Calu3 (cell line): ENCODE data around the gene PPP3CA. TPM values are rescaled to one million over a fixed set of nuclear protein-coding genes. Genes with fewer than 3 reads are reported as not detected.

Experiments
- BruUV-seq: library from RNA; stranded (reverse); fragments of 400-500 nt; replicated peaks from 2 replicates; lab custom pipeline; 2021; lab: Mats Ljungman, UMichigan
- CTCF ChIA-PET: fragments of 300-600 bp; sonication (Branson Sonifier 250); formaldehyde crosslinking; loops from one replicate; lab custom pipeline; 2022; ENCODE audit warnings: antibody characterized with exemption; lab: Charles Lee
- DNase-seq: peaks from one replicate; pipeline ENCODE4 v3.0.0; 2022
- H3K27ac Mint-ChIP-seq: one replicate; pipeline ENCODE4 v1.8.0; 2022; ENCODE audit warnings: mixed read lengths; ENCODE audit not compliant: unreplicated experiment
- H3K27me3 Mint-ChIP-seq: one replicate; pipeline ENCODE4 v1.8.0; 2022; ENCODE audit warnings: mixed read lengths; ENCODE audit not compliant: unreplicated experiment
- H3K36me3 Mint-ChIP-seq: one replicate; pipeline ENCODE4 v1.8.0; 2022; ENCODE audit warnings: mild to moderate bottlenecking, moderate library complexity, mixed read lengths; ENCODE audit not compliant: insufficient read depth, unreplicated experiment
- H3K4me1 Mint-ChIP-seq: one replicate; pipeline ENCODE4 v1.8.0; 2022; ENCODE audit warnings: mild to moderate bottlenecking, low read depth, mixed read lengths; ENCODE audit not compliant: unreplicated experiment
- H3K4me3 Mint-ChIP-seq: one replicate; pipeline ENCODE4 v1.8.0; 2022; ENCODE audit warnings: mild to moderate bottlenecking, low read depth, moderate library complexity, mixed read lengths; ENCODE audit not compliant: unreplicated experiment
- H3K9me3 Mint-ChIP-seq: one replicate; pipeline ENCODE4 v1.8.0; 2022; ENCODE audit warnings: low read depth, mixed read lengths; ENCODE audit not compliant: unreplicated experiment
- CTCF ChIP-seq: fragments of 200-600 bp; IDR thresholded peaks from one replicate; pipeline ENCODE4 v1.8.0; 2022; ENCODE audit warnings: antibody characterized with exemption; ENCODE audit not compliant: unreplicated experiment
- intact Hi-C: fragments of 100-400 bp; cut with micrococcal nuclease; formaldehyde crosslinking; loops from one replicate; pipeline ENCODE4 v1.10.0; 2022; ENCODE audit not compliant: unreplicated experiment
- total RNA-seq: library from RNA; stranded (reverse); gene quantifications from 2 replicates; pipeline ENCODE4 v1.2.3, GENCODE V29; 2022

PPP3CA gene
- total RNA-seq, 1 experiment from 2014 or later = 33.7 TPM

GRCh38 chr4:101156619-101157310 is 190.6 kb downstream of the PPP3CA start:
- no peak for TF ChIP-seq CTCF
- no peak for DNase-seq
- no peak overlapping the region for H3K4me3 Mint-ChIP-seq
- H3K36me3 Mint-ChIP-seq = no peaks in the 10 kb centered on the region
- intact Hi-C loops = no loop called here
- H3K27me3 Mint-ChIP-seq = no peaks in the 10 kb centered on the region
- peaks cover 30% of the 10 kb centered on the region for H3K4me1 Mint-ChIP-seq
- peak overlapping the region; percentile 51 for H3K27ac Mint-ChIP-seq
- H3K9me3 Mint-ChIP-seq = no peaks in the 10 kb centered on the region
- CTCF ChIA-PET = no interaction called here
- BruUV-seq = no TSS peak

GRCh38 chr4:101155945-101156344 is 191.4 kb downstream of the PPP3CA start:
- Mint-ChIP-seq H3K4me1 (peaks cover 30% of the 10 kb centered on the region), H3K4me3 (no peak overlapping the region), H3K9me3 (no peaks in the 10 kb centered on the region), H3K36me3 (no peaks in the 10 kb centered on the region), H3K27ac (peak overlapping the region; percentile 84), H3K27me3 (no peaks in the 10 kb centered on the region)
- no TSS peak for BruUV-seq
- intact Hi-C loops = no loop called here
- CTCF ChIA-PET = interaction anchor here (0.5 kb wide), 1 partner anchor 776 kb away, joined by 3 read pairs; no protein-coding TSS in a partner anchor
- TF ChIP-seq CTCF = no peak
- DNase-seq = no peak

GRCh38 chr4:101155368-101155767 is 192.0 kb downstream of the PPP3CA start:
- H3K4me1 Mint-ChIP-seq = peaks cover 30% of the 10 kb centered on the region
- CTCF ChIA-PET = no interaction called here
- H3K36me3 Mint-ChIP-seq = no peaks in the 10 kb centered on the region
- no peak for TF ChIP-seq CTCF
- intact Hi-C loops = no loop called here
- no peaks in the 10 kb centered on the region for H3K9me3 Mint-ChIP-seq
- no peak overlapping the region for H3K4me3 Mint-ChIP-seq
- DNase-seq = no peak
- no TSS peak for BruUV-seq
- H3K27me3 Mint-ChIP-seq = no peaks in the 10 kb centered on the region
- H3K27ac Mint-ChIP-seq = no peak overlapping the region

- Mint-ChIP-seq H3K4me1 (peaks cover 30% of the 10 kb centered on the region), H3K27me3 (no peaks in the 10 kb centered on the region), H3K4me3 (no peak overlapping the region), H3K27ac (no peak overlapping the region), H3K9me3 (no peaks in the 10 kb centered on the region), H3K36me3 (no peaks in the 10 kb centered on the region)
- no TSS peak for BruUV-seq
- DNase-seq = no peak
- intact Hi-C loops = no loop called here
- CTCF ChIA-PET = no interaction called here
- TF ChIP-seq CTCF = no peak
Observed at GRCh38 chr4:101153653-101154052, 193.7 kb downstream of the PPP3CA start.
